ENCODE data around the gene SSH3.

GRCh38 chr11:67354075-67355022 lies 51.0 kb downstream of the SSH3 start:
- TF ChIP-seq CTCF (IDR thresholded peaks at IDR 0.05), result no peak
- TF ChIP-seq POLR2A (IDR thresholded peaks at IDR 0.05), result peak; percentile 84
